GM10847 (cell line): Measurements from ENCODE around the gene RPL10.

Experiments used
- POLR2A ChIP-seq: IDR thresholded peaks from 2 replicates; pipeline ENCODE4 v1.6.1; 2011; ENCODE audit not compliant: insufficient read length; ENCODE audit errors: extremely low read depth

Gene RPL10

DNA sequence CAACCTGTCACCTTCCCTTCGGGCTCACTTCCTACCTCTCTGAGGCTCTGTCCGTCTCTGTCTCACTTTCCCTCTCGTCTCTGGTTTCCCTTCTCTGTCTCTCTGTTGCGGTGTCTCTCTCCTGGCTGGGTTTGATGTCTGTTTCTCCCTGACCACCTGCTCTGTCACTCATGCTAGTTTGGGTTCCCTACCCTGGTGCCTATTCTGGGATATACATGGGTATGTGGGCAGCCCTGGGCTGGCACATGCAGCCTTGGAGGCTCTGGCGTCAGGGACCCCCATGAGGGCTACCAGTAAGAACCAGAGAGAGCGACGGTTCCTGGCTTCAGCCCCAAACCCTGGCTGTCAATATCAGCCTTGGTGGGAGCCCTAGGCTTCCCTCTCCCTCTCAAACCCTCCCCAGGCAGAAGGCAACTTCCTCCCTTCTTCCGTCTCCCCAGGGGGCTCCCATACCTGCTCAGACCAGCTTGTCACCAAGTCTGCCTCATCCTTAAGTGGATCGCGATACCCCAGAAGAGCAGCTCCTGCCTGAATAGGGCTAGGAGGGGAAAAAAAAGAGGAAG lies 10.6 kb downstream of the RPL10 start:
- TF ChIP-seq POLR2A, result no peak

DNA sequence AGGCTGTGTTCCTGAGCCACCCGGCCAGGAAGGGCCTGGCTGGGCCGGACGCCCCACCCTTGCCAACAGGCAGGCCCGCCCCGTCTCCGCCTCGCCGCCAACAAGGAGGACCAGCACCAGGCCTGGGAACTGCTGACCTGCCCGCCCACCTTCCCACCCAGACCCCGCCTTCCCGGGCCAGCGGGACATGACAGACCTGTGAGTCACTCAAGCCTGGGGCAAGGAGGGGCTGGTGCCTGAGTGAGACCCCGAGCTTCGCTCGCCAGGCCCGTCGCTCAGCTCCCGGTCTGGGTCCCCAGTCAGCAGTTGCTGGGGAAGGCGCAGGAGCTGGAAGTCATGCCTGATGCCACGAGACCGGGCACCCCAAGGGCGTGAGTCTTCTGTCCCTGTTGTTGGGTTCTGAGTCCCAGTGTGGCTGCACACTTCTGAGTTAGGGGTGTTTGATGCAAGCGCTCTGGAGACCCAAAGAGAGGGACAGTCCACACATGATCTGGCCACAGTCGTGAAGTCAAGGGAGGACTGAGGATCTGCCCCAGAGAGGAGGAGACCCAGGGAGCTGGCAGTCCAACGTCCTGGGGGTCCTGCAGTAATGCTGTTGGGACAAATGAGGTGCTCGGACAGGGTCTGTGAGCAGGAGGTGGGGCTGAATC lies 11.2 kb downstream of the RPL10 start, which contains the start of gene DNASE1L1:
TSS of gene DNASE1L1 (minus strand) at position 33 of the 650 bp plus-strand sequence. CDS start 3,686 bp downstream, outside the sequence.
- no peak for TF ChIP-seq POLR2A

DNA sequence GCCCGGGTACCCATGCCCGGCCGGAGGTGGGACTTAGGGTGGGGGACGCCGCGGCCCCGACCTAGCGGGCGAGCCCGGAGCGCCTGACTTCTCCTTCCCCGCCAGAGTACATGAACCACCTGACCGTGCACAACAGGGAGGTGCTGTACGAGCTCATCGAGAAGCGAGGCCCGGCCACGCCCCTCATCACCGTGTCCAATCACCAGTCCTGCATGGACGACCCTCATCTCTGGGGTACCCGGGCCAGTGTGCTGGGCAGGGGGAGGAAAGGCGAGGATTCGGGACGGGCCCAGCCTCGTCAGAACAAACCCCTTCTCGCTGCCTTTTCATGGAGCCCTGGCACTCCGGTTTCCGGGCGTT lies 13.8 kb downstream of the RPL10 start:
- TF ChIP-seq POLR2A, result peak; percentile 29

DNA sequence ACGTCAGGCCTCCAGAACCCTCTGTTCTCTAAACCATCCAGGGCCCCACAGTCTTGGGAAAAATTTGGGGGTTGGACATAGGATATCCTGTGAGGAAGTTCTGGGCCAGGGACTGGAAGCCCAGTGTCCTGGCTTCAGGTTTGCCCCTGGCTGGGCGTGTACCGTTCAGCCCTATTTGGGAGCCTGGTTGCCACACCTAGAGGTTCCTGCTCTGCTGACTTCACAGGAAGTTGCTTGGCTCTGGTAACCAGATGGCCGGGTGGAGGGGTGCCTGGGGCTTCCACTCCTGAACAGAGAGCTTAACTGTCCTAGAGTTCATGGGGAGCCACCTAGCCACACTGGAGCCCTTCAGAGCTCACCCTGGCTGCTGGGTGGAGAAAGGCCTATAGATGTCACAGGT lies 14.3 kb downstream of the RPL10 start:
- no peak for TF ChIP-seq POLR2A

DNA sequence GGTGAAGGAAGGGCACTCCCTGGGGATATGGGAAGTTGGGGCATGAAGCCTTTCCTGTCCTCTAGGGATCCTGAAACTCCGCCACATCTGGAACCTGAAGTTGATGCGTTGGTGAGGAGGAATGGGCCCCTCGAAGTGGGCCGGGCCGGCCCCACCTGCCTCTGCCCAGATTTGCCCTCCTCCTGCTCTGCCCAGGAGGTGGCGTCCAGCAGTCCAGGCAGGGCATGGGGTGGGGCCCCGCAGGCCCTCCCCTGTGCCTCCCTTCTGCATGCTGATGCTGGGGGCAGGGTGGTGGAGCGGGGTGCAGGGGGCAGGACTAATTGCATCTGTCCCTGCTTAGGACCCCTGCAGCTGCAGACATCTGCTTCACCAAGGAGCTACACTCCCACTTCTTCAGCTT lies 15.0 kb downstream of the RPL10 start:
- no peak for TF ChIP-seq POLR2A

DNA sequence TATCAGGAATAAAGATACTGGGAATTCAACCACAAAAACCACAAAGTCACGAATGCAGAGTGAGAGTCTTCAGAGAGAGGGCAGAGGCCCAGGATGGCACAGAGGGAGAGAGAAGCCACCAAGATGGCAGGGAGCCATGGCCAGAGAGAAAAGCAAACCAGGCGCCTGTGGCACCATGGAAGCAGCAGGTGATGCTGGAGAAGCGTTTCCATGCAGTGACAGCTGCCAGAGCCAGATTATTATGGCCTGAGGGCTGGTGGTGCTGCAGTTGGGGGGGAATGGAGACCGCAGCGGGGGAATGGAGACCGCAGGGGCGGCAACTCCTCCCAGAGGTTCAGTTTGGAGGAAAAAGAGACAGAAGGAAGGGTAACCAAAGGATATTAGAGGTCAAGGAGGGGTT lies 19.0 kb downstream of the RPL10 start:
- no peak for TF ChIP-seq POLR2A

DNA sequence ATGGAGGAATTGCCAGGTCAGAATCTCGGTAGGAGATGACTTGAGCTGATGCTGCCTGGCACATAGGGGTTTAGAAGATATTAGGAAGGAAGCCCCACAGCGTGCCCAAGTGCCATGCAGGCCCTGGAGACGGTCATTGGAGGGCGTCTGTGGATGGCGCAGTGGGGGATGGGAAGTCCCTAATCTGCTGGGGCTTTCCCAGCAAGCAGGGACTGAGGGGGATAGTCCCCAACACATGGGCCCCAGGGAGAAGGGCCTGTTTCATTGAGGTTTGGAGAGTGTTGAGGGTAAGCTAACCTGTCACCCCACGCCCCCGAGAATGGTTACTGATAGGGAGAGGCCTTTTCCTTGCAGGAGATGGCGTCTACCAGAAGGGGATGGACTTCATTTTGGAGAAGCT lies 21.0 kb downstream of the RPL10 start:
- TF ChIP-seq POLR2A, result no peak

DNA sequence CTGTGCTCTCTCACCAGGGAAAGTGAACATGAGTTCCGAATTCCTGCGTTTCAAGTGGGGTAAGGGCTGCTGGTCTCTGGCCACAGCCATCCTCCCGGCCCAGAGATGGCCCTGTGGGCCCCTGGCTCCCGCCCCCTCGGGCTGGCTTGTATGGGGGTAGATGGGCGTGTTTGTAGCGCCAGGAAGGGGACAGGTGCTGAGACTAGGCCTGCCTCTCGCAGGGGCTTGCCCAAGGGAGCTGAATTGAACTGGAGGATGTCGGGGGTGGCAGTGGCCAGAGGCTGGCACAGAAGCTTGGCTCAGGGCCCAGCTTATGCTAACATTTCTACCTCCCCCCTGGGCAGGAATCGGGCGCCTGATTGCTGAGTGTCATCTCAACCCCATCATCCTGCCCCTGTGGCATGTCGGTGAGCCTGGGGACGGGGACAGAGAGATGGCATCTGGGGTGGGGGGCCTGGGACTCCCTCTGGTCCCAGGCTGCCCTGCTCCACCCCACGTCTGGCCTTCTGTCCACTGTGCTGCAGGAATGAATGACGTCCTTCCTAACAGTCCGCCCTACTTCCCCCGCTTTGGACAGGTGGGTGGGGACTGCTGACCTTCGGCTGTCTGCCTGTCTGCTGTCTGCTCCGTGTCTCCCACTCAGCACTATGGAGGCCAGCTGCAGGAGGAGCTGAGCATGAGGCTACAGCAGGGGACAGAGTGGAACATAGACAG lies 21.7 kb downstream of the RPL10 start:
- TF ChIP-seq POLR2A, result no peak

DNA sequence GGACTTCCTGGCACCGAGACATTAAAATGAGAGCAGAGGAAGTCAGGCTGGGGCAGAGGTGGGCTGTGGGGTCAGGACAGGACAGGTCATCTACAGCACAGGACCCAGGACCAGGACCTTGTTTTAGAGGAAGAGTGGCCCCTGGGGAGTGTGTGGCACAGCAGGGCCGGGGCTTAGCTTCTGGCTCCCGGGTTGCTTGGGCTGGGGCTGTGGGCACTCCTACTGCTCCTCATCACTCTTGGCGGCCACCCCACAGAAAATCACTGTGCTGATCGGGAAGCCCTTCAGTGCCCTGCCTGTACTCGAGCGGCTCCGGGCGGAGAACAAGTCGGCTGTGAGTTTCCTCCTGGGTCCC lies 22.2 kb downstream of the RPL10 start:
- no peak for TF ChIP-seq POLR2A

DNA sequence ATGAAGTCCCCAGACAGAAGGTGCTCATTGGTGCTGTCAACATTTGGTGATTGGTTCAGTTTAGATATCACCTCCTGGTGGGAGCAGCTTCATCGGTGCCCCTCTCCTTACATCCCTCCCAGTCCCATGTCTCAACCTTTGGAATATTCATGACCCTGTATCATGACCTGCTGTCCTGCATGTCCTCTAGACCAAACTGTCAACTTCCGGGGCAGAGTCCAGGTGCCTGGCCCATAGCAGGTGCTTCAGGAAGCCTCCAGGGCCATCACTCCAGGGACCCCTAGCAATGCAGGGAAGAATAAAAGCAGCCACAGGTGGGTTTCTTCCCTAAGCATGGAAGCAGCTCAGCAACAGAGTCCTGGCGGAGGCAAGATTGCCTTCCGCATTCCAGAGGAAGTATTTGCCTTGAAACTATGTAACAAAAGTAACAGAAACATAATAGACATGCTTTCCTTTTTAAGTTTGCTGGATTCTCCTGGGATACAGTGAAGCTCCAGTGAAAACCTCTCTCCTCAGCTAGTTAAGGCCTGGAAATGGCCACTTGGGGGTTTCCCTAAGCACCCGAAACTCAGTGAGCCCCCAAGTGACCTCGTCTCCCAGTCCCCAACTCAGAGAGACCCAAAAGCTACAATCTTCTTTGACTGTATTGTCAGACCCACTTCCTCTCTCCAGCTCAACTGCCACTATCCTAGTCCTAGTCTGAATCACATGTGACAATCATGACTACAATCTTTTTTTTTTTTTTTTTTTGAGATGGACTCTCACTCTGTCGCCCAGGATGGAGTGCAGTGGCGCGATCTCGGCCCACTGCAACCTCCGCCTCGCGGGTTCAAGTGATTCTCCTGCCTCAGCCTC lies 29.0 kb downstream of the RPL10 start:
- no peak for TF ChIP-seq POLR2A

DNA sequence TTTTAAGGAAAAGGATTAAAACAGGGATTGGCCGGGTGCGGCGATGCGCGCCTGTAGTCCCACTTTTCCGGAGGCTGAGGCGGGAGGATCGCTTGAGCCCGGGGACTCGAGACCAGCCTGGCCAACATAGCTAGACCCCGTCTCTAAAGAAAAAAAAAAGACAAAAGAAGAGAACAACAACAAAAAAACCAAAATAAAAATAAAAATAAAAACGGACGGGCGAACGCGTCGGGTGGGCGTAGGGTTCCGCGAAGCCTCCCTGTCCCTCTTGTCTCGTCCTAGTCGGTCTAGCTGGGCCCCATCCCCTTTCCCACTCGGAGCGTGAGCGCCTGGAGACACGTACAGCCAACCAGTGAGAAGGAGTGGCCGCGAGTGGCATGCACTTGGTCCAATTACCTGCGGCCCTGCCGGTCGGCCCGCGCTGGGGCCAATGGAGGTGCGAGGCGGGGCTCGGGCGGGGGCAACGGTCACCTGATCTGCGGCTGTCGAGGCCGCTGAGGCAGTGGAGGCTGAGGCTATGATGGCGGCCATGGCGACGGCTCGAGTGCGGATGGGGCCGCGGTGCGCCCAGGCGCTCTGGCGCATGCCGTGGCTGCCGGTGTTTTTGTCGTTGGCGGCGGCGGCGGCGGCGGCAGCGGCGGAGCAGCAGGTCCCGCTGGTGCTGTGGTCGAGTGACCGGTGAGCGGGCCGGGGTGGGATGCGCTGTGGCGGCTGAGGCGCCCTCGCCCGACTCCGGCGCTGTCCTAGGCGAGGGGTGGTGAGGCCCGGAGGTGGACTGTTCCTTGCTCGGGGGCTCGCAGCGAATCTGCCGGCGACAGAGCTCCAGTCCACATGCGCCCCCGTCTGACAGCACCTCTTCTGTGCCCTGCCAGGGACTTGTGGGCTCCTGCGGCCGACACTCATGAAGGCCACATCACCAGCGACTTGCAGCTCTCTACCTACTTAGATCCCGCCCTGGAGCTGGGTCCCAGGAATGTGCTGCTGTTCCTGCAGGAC lies 30.3 kb downstream of the RPL10 start, which contains the start of gene ATP6AP1:
TSS of gene ATP6AP1 (plus strand) at position 502 of the 996 bp plus-strand sequence. CDS start at position 518, 16 bp downstream.
- TF ChIP-seq POLR2A, result peak; percentile 41

DNA sequence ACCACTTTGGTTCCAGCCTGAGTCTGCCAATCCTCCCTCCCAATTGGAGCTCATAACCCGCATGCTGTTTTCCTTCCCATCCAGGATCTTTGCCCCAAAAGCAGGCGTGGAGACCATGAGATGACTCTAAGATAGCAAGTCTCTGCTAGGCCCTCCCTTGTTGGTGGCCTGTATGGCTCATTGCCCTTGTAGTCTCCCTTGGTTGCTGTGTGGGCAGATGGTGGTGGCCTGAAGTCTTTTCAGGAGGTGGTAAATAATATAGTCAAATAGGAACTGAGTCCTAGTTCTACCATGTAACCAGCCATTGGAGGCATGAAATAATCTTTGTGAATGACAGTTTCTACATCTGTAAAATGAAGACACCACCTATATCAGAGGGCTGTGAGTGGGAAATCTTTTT lies 31.5 kb downstream of the RPL10 start:
- no peak for TF ChIP-seq POLR2A

DNA sequence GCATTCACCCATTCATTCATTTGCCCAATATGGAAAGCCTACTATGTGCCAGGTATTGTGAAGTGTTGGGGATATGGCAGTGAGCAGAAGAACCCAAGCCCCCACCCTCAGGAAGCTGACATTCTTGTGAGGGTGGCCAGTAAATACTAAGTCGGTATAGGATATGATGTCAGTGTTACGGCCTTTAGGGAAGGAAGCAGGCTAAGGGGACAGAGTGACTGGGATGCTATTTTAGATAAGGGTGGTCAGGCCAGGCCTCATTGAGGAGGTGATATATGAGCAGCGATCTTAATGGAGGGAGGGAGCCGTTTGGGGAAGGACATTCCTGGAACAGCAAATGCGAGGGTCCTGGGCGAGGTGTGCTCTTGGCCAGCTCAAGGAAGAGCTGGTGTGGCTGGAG lies 32.3 kb downstream of the RPL10 start:
- no peak for TF ChIP-seq POLR2A

DNA sequence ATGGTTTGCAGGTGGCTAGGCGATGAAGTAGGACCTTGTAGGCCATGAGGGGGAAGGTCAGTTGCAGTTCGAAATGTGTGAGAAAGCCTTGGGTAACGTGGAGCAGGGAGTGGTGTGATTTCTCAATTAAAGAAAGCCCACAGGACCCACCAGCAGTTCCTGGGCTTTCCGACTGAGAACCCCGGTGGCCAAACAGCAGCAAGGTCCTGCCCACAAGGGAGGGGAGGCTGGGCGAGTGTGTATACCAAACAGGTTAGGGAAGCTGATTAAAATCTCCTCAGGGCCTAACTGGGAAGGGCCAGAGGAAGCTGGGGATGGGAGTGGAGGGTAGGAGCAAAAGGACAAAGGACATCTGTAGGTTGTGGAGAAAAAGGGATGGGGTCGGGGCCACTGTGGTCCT lies 32.7 kb downstream of the RPL10 start:
- no peak for TF ChIP-seq POLR2A
